ENCODE results near the gene GZF1. TPM values are rescaled to one million over a fixed set of nuclear protein-coding genes. Genes with fewer than 3 reads are reported as not detected.

GZF1 gene
- total RNA-seq, 3 donors from 2014 or later, result 19.0 to 24.3 (median 19.9) TPM

- Histone ChIP-seq H3K27me3 (no peaks in the 10 kb centered on the region), H3K36me3 (no peaks in the 10 kb centered on the region), H3K9me3 (no peaks in the 10 kb centered on the region), H3K4me1 (peaks cover 0 to 17% of the 10 kb centered on the region in 2 donors), H3K4me3 (peak overlapping the region; percentile 67 to 89 (median 89)), H3K27ac (peak overlapping the region; percentile 98 to 99)
- DNase-seq (ENCODE audit: low spot score in 2 of 2), result peak in 1 of 2 donors; percentile 37
- TF ChIP-seq POLR2AphosphoS5 (IDR thresholded peaks at IDR 0.05) (no peak), CTCF (IDR thresholded peaks at IDR 0.05) (no peak), POLR2A (IDR thresholded peaks at IDR 0.05) (no peak)
- intact Hi-C loops (cut with DNase I; ENCODE audit: low total_unique reads), result no loop called here
Observed at GRCh38 chr20:23362392-23363256, 642 bp downstream of the GZF1 start.

- peak overlapping the region; percentile 98 to 99 for H3K27ac ChIP-seq
- H3K4me1 ChIP-seq, result peaks cover 0 to 17% of the 10 kb centered on the region in 2 donors
Observed at GRCh38 chr20:23363257-23363649, 1.3 kb downstream of the GZF1 start.

GRCh38 chr20:23365390-23366165 lies 3.6 kb downstream of the GZF1 start:
- peaks cover 0 to 17% of the 10 kb centered on the region in 2 donors for H3K4me1 ChIP-seq
- intact Hi-C loops (cut with DNase I; ENCODE audit: low total_unique reads), result no loop called here
- H3K27me3 ChIP-seq, result no peaks in the 10 kb centered on the region
- no peak overlapping the region for H3K4me3 ChIP-seq
- TF ChIP-seq POLR2AphosphoS5 (IDR thresholded peaks at IDR 0.05) (no peak), POLR2A (IDR thresholded peaks at IDR 0.05) (no peak), CTCF (IDR thresholded peaks at IDR 0.05) (no peak)
- peak overlapping the region in 1 of 2 donors; percentile 37 for H3K27ac ChIP-seq
- no peak for DNase-seq (ENCODE audit: low spot score in 2 of 2)
- no peaks in the 10 kb centered on the region for H3K36me3 ChIP-seq
- H3K9me3 ChIP-seq, result no peaks in the 10 kb centered on the region

More at GRCh38 chr20:23363257-23363649, 1.3 kb downstream of the GZF1 start:
- Histone ChIP-seq H3K9me3 (no peaks in the 10 kb centered on the region), H3K4me3 (peak overlapping the region; percentile 67 to 89 (median 89)), H3K36me3 (no peaks in the 10 kb centered on the region), H3K27me3 (no peaks in the 10 kb centered on the region)
- intact Hi-C loops (cut with DNase I; ENCODE audit: low total_unique reads), result no loop called here
- TF ChIP-seq POLR2AphosphoS5 (IDR thresholded peaks at IDR 0.05), result no peak
- TF ChIP-seq CTCF (IDR thresholded peaks at IDR 0.05), result no peak
- no peak for TF ChIP-seq POLR2A (IDR thresholded peaks at IDR 0.05)
- DNase-seq (ENCODE audit: low spot score in 2 of 2), result no peak

- no peak overlapping the region for H3K4me3 ChIP-seq
- no peak for DNase-seq (ENCODE audit: low spot score in 2 of 2)
- no peaks in the 10 kb centered on the region for H3K36me3 ChIP-seq
- no peaks in the 10 kb centered on the region for H3K9me3 ChIP-seq
- intact Hi-C loops (cut with DNase I; ENCODE audit: low total_unique reads), result no loop called here
- H3K27ac ChIP-seq, result no peak overlapping the region
- no peaks in the 10 kb centered on the region for H3K27me3 ChIP-seq
- H3K4me1 ChIP-seq, result peaks cover 0 to 17% of the 10 kb centered on the region in 2 donors
- TF ChIP-seq CTCF (IDR thresholded peaks at IDR 0.05) (no peak), POLR2AphosphoS5 (IDR thresholded peaks at IDR 0.05) (no peak), POLR2A (IDR thresholded peaks at IDR 0.05) (no peak)
Observed at GRCh38 chr20:23366384-23366783, 4.4 kb downstream of the GZF1 start.

Data from breast epithelium (tissue), 4 donors.